ENCODE results near the gene ZNF239. TPM values are rescaled to one million over a fixed set of nuclear protein-coding genes. Genes with fewer than 3 reads are reported as not detected.
A peak's percentile ranks its signal among the peaks of the same experiment; 100 is the strongest.

Gene ZNF239
- total and polyA plus RNA-seq, 2 of the 8 experiments (the other 6 are each of a cell fraction or from before 2014, with no cell fraction given): 2.4 to 11.4 TPM

DNA sequence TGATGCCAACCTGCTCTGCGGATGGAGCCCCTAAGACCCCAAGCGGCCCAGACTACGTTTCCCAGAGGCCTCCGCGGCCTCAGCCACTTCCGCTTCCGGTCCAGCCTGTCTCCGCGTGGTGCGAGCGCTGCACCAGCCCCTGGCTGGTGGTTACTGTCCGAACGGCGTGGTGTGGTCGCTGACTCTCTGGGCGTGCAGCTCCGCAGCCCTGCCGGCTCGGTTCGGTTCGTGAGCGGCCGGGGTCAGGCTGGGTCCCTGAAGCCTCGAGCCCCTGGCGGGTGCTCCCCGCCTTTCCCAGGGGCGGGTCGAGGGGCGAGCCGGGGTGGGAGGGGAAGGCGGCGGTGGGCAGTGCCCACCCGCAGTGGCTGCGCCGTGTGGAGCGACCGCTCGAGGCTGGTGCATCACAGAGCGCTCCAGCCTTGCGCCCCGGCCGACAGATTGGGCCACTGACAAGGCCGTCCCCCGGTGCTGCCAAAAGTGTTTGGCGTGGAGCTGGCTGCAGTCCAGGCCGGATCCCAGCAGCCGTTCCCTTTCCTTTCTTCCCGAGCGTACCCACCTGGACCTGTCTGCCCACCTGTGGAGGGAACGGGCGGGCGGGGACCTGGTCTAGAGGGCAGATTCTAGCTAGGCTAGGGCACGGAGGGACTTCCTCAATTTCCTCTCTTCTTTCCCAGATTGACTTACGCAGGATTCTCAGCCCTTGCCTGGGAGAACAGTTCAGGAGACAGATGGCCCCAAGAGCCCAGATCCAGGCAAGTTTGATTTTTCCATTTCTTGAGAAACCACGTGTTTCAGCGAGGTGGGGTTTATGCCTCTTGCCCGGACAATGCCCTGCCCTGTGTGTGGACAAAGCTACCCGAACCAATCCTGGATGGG is 32.1 kb upstream of the ZNF239 start, which contains the start of gene ZNF485 (continued):
- TF ChIP-seq, protein P1, sequence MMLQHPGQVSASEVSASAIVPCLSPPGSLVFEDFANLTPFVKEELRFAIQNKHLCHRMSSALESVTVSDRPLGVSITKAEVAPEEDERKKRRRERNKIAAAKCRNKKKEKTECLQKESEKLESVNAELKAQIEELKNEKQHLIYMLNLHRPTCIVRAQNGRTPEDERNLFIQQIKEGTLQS (IDR thresholded peaks at IDR 0.05; ENCODE audit: insufficient read depth, low read depth, low read length): no peak
- TF ChIP-seq SIRT6 (IDR thresholded peaks at IDR 0.05; ENCODE audit: low read length): no peak
- TF ChIP-seq GTF2F1 (IDR thresholded peaks at IDR 0.05; ENCODE audit: borderline replicate concordance, low read depth, low read length): no peak
- no peak for TF ChIP-seq JUN (IDR thresholded peaks at IDR 0.05; ENCODE audit: low read depth, low read length)
- TF ChIP-seq SUZ12 (IDR thresholded peaks at IDR 0.05; ENCODE audit: low read length): no peak
- TF ChIP-seq TCF12 (IDR thresholded peaks at IDR 0.05; ENCODE audit: low read depth, low read length): no peak
- TF ChIP-seq MAFK (IDR thresholded peaks at IDR 0.05; ENCODE audit: low read depth, low read length): no peak
- no peak for TF ChIP-seq SP2 (IDR thresholded peaks at IDR 0.05; ENCODE audit: low read length)
- TF ChIP-seq, protein P2, sequence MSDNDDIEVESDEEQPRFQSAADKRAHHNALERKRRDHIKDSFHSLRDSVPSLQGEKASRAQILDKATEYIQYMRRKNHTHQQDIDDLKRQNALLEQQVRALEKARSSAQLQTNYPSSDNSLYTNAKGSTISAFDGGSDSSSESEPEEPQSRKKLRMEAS (IDR thresholded peaks at IDR 0.05): peak; percentile 96
- TF ChIP-seq SIX5 (IDR thresholded peaks at IDR 0.05; ENCODE audit: low read depth, low read length): peak; percentile 74
- TF ChIP-seq SRF (IDR thresholded peaks at IDR 0.05; ENCODE audit: low read depth, low read length): no peak
- peak; percentile 76 for TF ChIP-seq PHF8 (conservative IDR thresholded peaks at IDR 0.05; ENCODE audit: low read depth, low read length)
- peak; percentile 86 for TF ChIP-seq TAF1 (IDR thresholded peaks at IDR 0.05; ENCODE audit: low read depth, low read length)
- no peak for TF ChIP-seq SP4 (IDR thresholded peaks at IDR 0.05; ENCODE audit: low read length)
- no peak for TF ChIP-seq NANOG (IDR thresholded peaks at IDR 0.05; ENCODE audit: insufficient read depth, low read depth, low read length, poor library complexity, severe bottlenecking)
- no peak for TF ChIP-seq POU5F1 (IDR thresholded peaks at IDR 0.05; ENCODE audit: low read depth, low read length)
- TF ChIP-seq SIN3A (conservative IDR thresholded peaks at IDR 0.05 in 1 of 2, IDR thresholded peaks at IDR 0.05 in 1 of 2; ENCODE audit: low read depth in 1 of 2, low read length in 2 of 2): 0 out of 4 replicates have a peak, but pooled peaks have one; percentile 19 to 51
- peak; percentile 41 for TF ChIP-seq ASH2L (IDR thresholded peaks at IDR 0.05; ENCODE audit: low read length)
- TF ChIP-seq RNF2 (IDR thresholded peaks at IDR 0.05; ENCODE audit: borderline replicate concordance, low read depth, low read length, missing control alignments, poor library complexity, severe bottlenecking): no peak
- TF ChIP-seq RBBP5 (IDR thresholded peaks at IDR 0.05; ENCODE audit: borderline replicate concordance, low read depth, low read length): 0 out of 2 replicates have a peak, but pooled peaks have one; percentile 31
- TF ChIP-seq CREB1 (IDR thresholded peaks at IDR 0.05): no peak
- no peak for TF ChIP-seq RAD21 (IDR thresholded peaks at IDR 0.05 in 1 of 2, conservative IDR thresholded peaks at IDR 0.05 in 1 of 2; ENCODE audit: low read depth in 2 of 2, low read length in 2 of 2)
- TF ChIP-seq NRF1 (IDR thresholded peaks at IDR 0.05; ENCODE audit: low read depth, low read length): no peak
